Astrocyte (in vitro differentiated cells and primary cell): ENCODE data around the gene SHISAL1.

ENCODE experiments used
- CTCF ChIP-seq: IDR thresholded peaks from 2 replicates; pipeline ENCODE4 v1.5.1; 2011; ENCODE audit warnings: low read depth, mild to moderate bottlenecking, inconsistent platforms, low read length, moderate library complexity; ENCODE audit not compliant: insufficient read depth
- EZH2 ChIP-seq: IDR thresholded peaks from 2 replicates; pipeline ENCODE4 v1.6.1; 2012; ENCODE audit warnings: mild to moderate bottlenecking, low read length, inconsistent platforms; ENCODE audit not compliant: insufficient read depth

DNA sequence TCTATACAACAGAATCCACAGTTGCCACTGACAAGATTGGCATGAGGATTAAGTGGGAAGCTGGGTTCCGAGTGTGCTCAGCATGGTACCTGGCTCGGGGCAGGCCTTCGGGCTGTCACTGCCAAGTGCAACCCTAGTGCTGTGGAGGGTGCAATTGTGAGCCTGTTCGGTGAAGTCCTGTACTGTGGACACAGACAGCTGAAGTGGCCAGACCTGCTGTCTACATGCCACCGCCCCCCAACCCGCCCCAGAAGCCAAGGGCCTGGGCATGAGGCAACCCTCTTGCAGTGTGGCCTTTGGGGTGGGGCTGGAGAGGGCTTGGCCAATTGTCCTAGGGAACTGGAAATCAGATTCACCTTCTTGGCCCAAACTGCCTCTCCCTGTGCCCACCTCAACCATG lies 15.6 kb upstream of the SHISAL1 start:
- TF ChIP-seq CTCF (no peak), EZH2 (no peak)
